B cell (primary cell): ENCODE measurements around the gene RPS5. TPM values are rescaled to one million over a fixed set of nuclear protein-coding genes. Genes with fewer than 3 reads are reported as not detected.

Experiments used
- ATAC-seq: fragments of 200-7000 bp; cut with Tn5 transposase; one replicate; pipeline ENCODE4 v1.10.0; 2021; ENCODE audit warnings: low read depth, mild to moderate bottlenecking, moderate number of reproducible peaks, moderate library complexity
- CTCF ChIA-PET: fragments of 350-600 bp; sonication (Branson Sonifier 250); formaldehyde crosslinking; loops from one replicate; lab custom pipeline; 2021; ENCODE audit warnings: antibody characterized with exemption, inconsistent platforms; lab: Charles Lee
- POLR2A ChIA-PET: fragments of 350-600 bp; sonication (Branson Sonifier 250); formaldehyde crosslinking; loops from one replicate; lab custom pipeline; 2021; ENCODE audit warnings: antibody characterized with exemption; lab: Charles Lee
- DNase-seq: peaks from one replicate; pipeline ENCODE4 v3.0.0; 2013
- H2AFZ ChIP-seq: 2 replicates; pipeline ENCODE4 v1.6.1; 2012; ENCODE audit warnings: mild to moderate bottlenecking, low read depth, low read length; ENCODE audit not compliant: insufficient read depth, poor library complexity, severe bottlenecking
- H3K27ac ChIP-seq, 2 donors: 1 replicate in 1 of 2; 2 replicates in 1 of 2; pipeline ENCODE4 v1.5.1; 2012 to 2013; ENCODE audit warnings: low read length in 2 of 2, mild to moderate bottlenecking in 2 of 2, moderate library complexity in 1 of 2
- H3K27me3 ChIP-seq, 4 experiments: fragments of 200-600 bp in 1 of 4; sonication (generic) in 1 of 4; replicated peaks in 1 of 4; 1 replicate in 2 of 4; 2 replicates in 2 of 4; pipeline versions ENCODE4 v1.6.1 to v1.7.0; 2013 to 2016; ENCODE audit warnings: low read length in 3 of 4, mild to moderate bottlenecking in 2 of 4, mixed read lengths in 1 of 4, moderate library complexity in 1 of 4; ENCODE audit not compliant: insufficient read depth in 4 of 4, control insufficient read depth in 3 of 4; ENCODE audit errors: control extremely low read depth in 1 of 4
- H3K36me3 ChIP-seq, 2 experiments: replicated peaks in 1 of 2; 1 replicate in 1 of 2; 2 replicates in 1 of 2; pipeline versions ENCODE4 v1.6.1 to v1.7.1; 2013; ENCODE audit warnings: low read length in 1 of 2; ENCODE audit not compliant: insufficient read depth in 2 of 2, control insufficient read depth in 1 of 2; ENCODE audit errors: control extremely low read depth in 1 of 2, extremely low read depth in 1 of 2
- H3K4me1 ChIP-seq, 2 donors: fragments of 200-600 bp in 1 of 2; sonication (generic) in 1 of 2; 1 replicate in 1 of 2; 2 replicates in 1 of 2; pipeline versions ENCODE4 v1.5.1 to v1.6.1; 2013 to 2017; ENCODE audit warnings: low read length in 2 of 2; ENCODE audit not compliant: control insufficient read depth in 2 of 2, insufficient read depth in 2 of 2
- H3K4me2 ChIP-seq: replicated peaks from 2 replicates; pipeline ENCODE3; 2012; ENCODE audit warnings: mild to moderate bottlenecking, low read depth, low read length; ENCODE audit not compliant: poor library complexity, severe bottlenecking
- H3K4me3 ChIP-seq, 5 experiments: fragments of 200-600 bp in 1 of 5; sonication (generic) in 1 of 5; 1 replicate in 3 of 5; 2 replicates in 2 of 5; pipeline versions ENCODE4 v1.5.1 to v1.7.0; 2011 to 2016; ENCODE audit warnings: low read length in 4 of 5, mild to moderate bottlenecking in 4 of 5, low read depth in 2 of 5, control low read depth in 1 of 5, moderate library complexity in 1 of 5; ENCODE audit not compliant: insufficient read depth in 1 of 5; ENCODE audit errors: control extremely low read depth in 1 of 5, extremely low read depth in 1 of 5
- H3K79me2 ChIP-seq: fragments of 200-600 bp; sonication (generic); one replicate; pipeline ENCODE4 v1.6.0; 2016; ENCODE audit warnings: low read length; ENCODE audit not compliant: control insufficient read depth, insufficient read depth
- H3K9ac ChIP-seq: fragments of 200-600 bp; sonication (generic); 2 replicates; pipeline ENCODE4 v1.6.1; 2017; ENCODE audit warnings: mild to moderate bottlenecking, low read length, moderate library complexity
- H3K9me3 ChIP-seq, 3 donors: one replicate each; pipeline versions ENCODE4 v1.6.1 to v1.7.1; 2013; ENCODE audit warnings: low read length in 2 of 3; ENCODE audit not compliant: control insufficient read depth in 2 of 3, insufficient read depth in 1 of 3; ENCODE audit errors: control extremely low read depth in 1 of 3
- H4K20me1 ChIP-seq: 2 replicates; pipeline ENCODE4 v1.6.0; 2012; ENCODE audit warnings: mild to moderate bottlenecking, low read length; ENCODE audit not compliant: insufficient read depth, control insufficient read depth, poor library complexity, severe bottlenecking
- H3K27ac Mint-ChIP-seq: one replicate; pipeline ENCODE4 v1.8.0; 2021; ENCODE audit warnings: mixed read lengths
- H3K27me3 Mint-ChIP-seq: one replicate; pipeline ENCODE4 v1.8.0; 2021; ENCODE audit warnings: mixed read lengths
- H3K4me1 Mint-ChIP-seq: one replicate; pipeline ENCODE4 v1.8.0; 2021; ENCODE audit warnings: mixed read lengths
- H3K4me3 Mint-ChIP-seq: one replicate; pipeline ENCODE4 v1.8.0; 2021; ENCODE audit warnings: mixed read lengths
- H3K9me3 Mint-ChIP-seq: one replicate; pipeline ENCODE4 v1.8.0; 2022; ENCODE audit warnings: mixed read lengths; ENCODE audit not compliant: insufficient read depth
- CTCF ChIP-seq: fragments of 200-600 bp; IDR thresholded peaks from one replicate; pipeline ENCODE4 v1.8.0; 2022; ENCODE audit warnings: antibody characterized with exemption, mild to moderate bottlenecking
- EZH2 ChIP-seq: IDR thresholded peaks from 2 replicates; pipeline ENCODE4 v1.6.1; 2012; ENCODE audit warnings: borderline replicate concordance, low read depth, mild to moderate bottlenecking, moderate library complexity, low read length; ENCODE audit not compliant: insufficient read depth, poor library complexity, severe bottlenecking
- WGBS: methylation state at CpG from one replicate; pipeline ENCODE4 v1.1.5; 2013; ENCODE audit warnings: missing lambda C conversion rate; ENCODE audit not compliant: insufficient coverage; 5-methylcytosine and 5-hydroxymethylcytosine counted together
- intact Hi-C: fragments of 100-400 bp; cut with micrococcal nuclease; formaldehyde crosslinking; loops from one replicate; pipeline ENCODE4 v1.10.0; 2022
- polyA plus RNA-seq: library from polyadenylated mRNA; depleted of rRNA; stranded (reverse); fragments of >200 nt; gene quantifications from 2 replicates; pipeline ENCODE4 v1.2.3, GENCODE V29; 2012
- total RNA-seq, 2 donors: library from RNA; stranded (reverse); fragments of 120-200 nt in 1 of 2; gene quantifications; 1 replicate in 1 of 2; 2 replicates in 1 of 2; pipeline versions ENCODE4 v1.2.3 to v1.2.4, GENCODE V29; 2013 to 2022

The RPS5 gene
- total and polyA plus RNA-seq, 2 donors (not counting 1 experiment from before 2014, with no cell fraction given), result 1,311 to 4,330 TPM

GRCh38 chr19:58350871-58351557 is 36.1 kb upstream of the RPS5 start:
- Histone ChIP-seq H3K27ac (no peak overlapping the region), H3K9me3 (peaks cover 0 to 5% (median 0%) of the 10 kb centered on the region in 3 donors), H2AFZ (no peak overlapping the region), H4K20me1 (peaks cover 6% of the 10 kb centered on the region), H3K4me3 (no peak overlapping the region), H3K4me2 (peak overlapping the region; percentile 41), H3K36me3 (no peaks in the 10 kb centered on the region), H3K9ac (no peak overlapping the region), H3K27me3 (no peaks in the 10 kb centered on the region), H3K4me1 (peaks cover 18 to 33% of the 10 kb centered on the region in 2 donors), H3K79me2 (peaks cover 11% of the 10 kb centered on the region)
- CTCF ChIA-PET, result interaction anchor here (1.8 kb wide), 1 partner anchor 11 kb away, joined by 4 read pairs; the partner anchor contains the start of gene ZNF497
- no peak for ATAC-seq
- WGBS, result 91% methylated on average over 34 of the region's 34 CpGs
- peak; percentile 9 for DNase-seq
- TF ChIP-seq CTCF, result no peak
- TF ChIP-seq EZH2, result no peak
- Mint-ChIP-seq H3K27me3 (no peaks in the 10 kb centered on the region), H3K4me1 (peaks cover 31% of the 10 kb centered on the region), H3K27ac (no peak overlapping the region), H3K9me3 (no peaks in the 10 kb centered on the region), H3K4me3 (peak overlapping the region; percentile 41)
- POLR2A ChIA-PET, result no interaction called here
- intact Hi-C loops, result no loop called here

- Histone ChIP-seq H4K20me1 (peaks cover 6% of the 10 kb centered on the region), H3K27ac (no peak overlapping the region), H3K79me2 (peaks cover 11% of the 10 kb centered on the region), H3K9ac (no peak overlapping the region), H3K4me3 (no peak overlapping the region), H3K27me3 (no peaks in the 10 kb centered on the region), H3K4me2 (no peak overlapping the region), H3K9me3 (peaks cover 0 to 7% (median 0%) of the 10 kb centered on the region in 3 donors), H3K36me3 (no peaks in the 10 kb centered on the region), H3K4me1 (peaks cover 21 to 35% of the 10 kb centered on the region in 2 donors), H2AFZ (no peak overlapping the region)
- no peak for DNase-seq
- no peaks in the 10 kb centered on the region for H3K27me3 Mint-ChIP-seq
- POLR2A ChIA-PET, result no interaction called here
- TF ChIP-seq CTCF (no peak), EZH2 (no peak)
- no peak overlapping the region for H3K27ac Mint-ChIP-seq
- 96% methylated on average over 7 of the region's 9 CpGs for WGBS
- CTCF ChIA-PET, result no interaction called here
- intact Hi-C loops, result no loop called here
- peaks cover 33% of the 10 kb centered on the region for H3K4me1 Mint-ChIP-seq
- H3K4me3 Mint-ChIP-seq, result no peak overlapping the region
- ATAC-seq, result no peak
- no peaks in the 10 kb centered on the region for H3K9me3 Mint-ChIP-seq
Observed at GRCh38 chr19:58351558-58351878, 35.6 kb upstream of the RPS5 start.
